ENCODE results near the gene LRP1B.

DNA sequence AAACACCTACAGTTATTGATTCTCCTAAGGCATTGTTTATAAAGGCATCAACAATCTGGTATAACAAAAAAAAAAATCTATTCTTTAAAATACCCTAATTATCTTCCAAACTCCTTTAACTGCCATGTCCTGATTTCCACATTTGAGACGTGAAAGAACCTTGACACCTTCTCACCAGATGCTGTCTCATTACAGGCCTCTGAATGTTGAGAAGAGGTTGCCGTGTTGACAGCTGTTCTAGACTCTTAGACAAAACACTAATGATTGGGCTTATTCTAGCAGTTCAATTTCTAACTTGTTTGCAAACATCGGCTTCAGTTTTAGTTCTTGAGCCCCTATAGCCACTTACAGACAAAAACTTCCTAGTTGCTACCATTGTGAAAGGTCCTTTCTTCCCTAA is 988.8 kb downstream of the LRP1B start:
- TF ChIP-seq GABPB1 (CRISPR knock-in tag; IDR thresholded peaks at IDR 0.05) = no peak
- TF ChIP-seq CDX4 (CRISPR knock-in tag; IDR thresholded peaks at IDR 0.05; ENCODE audit: borderline replicate concordance) = no peak
- TF ChIP-seq CTCF (IDR thresholded peaks at IDR 0.05) = no peak
- TF ChIP-seq ESRRA (CRISPR knock-in tag; IDR thresholded peaks at IDR 0.05; ENCODE audit: borderline replicate concordance) = no peak

All from WTC11 (cell line).